Activated T-helper 9 cell treated with anti-CD3 and anti-CD28 coated beads, Interleukin-2, amount 50 U/mL, for 16 hours (primary cell): Measurements from ENCODE around the gene CCL15.
"Not testable (repeated sequence)": the region's sequence is repeated elsewhere in the genome, so short reads cannot be mapped to it uniquely, and the experiment has no call there.

Source experiments
- DNase-seq: peaks from one replicate; pipeline ENCODE4 v3.0.0-alpha.2; 2020; ENCODE audit warnings: low read depth

The CCL15 gene

GRCh38 chr17:36001110-36001771 is at the start of gene CCL15:
CCL15 (minus strand) TSS chr17:36001553; CDS start chr17:36001492, 61 bp downstream.
- no peak for DNase-seq

- no peak for DNase-seq
Measured at GRCh38 chr17:36049643-36050042, 48.3 kb upstream of the CCL15 start.

- no peak for DNase-seq
Measured at GRCh38 chr17:36048066-36048465, 46.7 kb upstream of the CCL15 start.

- DNase-seq: no peak
Measured at GRCh38 chr17:36036235-36036634, 34.9 kb upstream of the CCL15 start.

GRCh38 chr17:36034127-36034526 is 32.8 kb upstream of the CCL15 start:
- DNase-seq: no peak

- DNase-seq: no peak
Measured at GRCh38 chr17:36030956-36031355, 29.6 kb upstream of the CCL15 start.

- DNase-seq: no peak
Measured at GRCh38 chr17:36027761-36028160, 26.4 kb upstream of the CCL15 start.

GRCh38 chr17:36024106-36024869 is 22.9 kb upstream of the CCL15 start:
- no peak for DNase-seq

- no peak for DNase-seq
Measured at GRCh38 chr17:36019423-36019822, 18.1 kb upstream of the CCL15 start.

- DNase-seq: no peak
Measured at GRCh38 chr17:36017799-36018198, 16.4 kb upstream of the CCL15 start, which contains the start of gene CCL23. CCL23 (minus strand) TSS chr17:36017972; CDS start chr17:36017897, 75 bp downstream.

GRCh38 chr17:36016555-36016954 is 15.2 kb upstream of the CCL15 start:
- no peak for DNase-seq

GRCh38 chr17:36015895-36016294 is 14.5 kb upstream of the CCL15 start:
- DNase-seq: not testable (repeated sequence)

GRCh38 chr17:36014946-36015345 is 13.6 kb upstream of the CCL15 start:
- no peak for DNase-seq

GRCh38 chr17:36011201-36011600 is 9.8 kb upstream of the CCL15 start:
- DNase-seq: no peak

GRCh38 chr17:36008998-36009665 is 7.8 kb upstream of the CCL15 start:
- no peak for DNase-seq

GRCh38 chr17:36004594-36005108 is 3.3 kb upstream of the CCL15 start:
- DNase-seq: no peak

- no peak for DNase-seq
Measured at GRCh38 chr17:36002631-36003030, 1.3 kb upstream of the CCL15 start.

GRCh38 chr17:36001862-36002603 is 680 bp upstream of the CCL15 start:
- DNase-seq: no peak

- no peak for DNase-seq
Measured at GRCh38 chr17:36000732-36001109, 632 bp downstream of the CCL15 start.

- DNase-seq: no peak
Measured at GRCh38 chr17:35998756-35999155, 2.6 kb downstream of the CCL15 start.

GRCh38 chr17:35998018-35998545 is 3.3 kb downstream of the CCL15 start:
- no peak for DNase-seq

GRCh38 chr17:35995346-35995745 is 6.0 kb downstream of the CCL15 start:
- DNase-seq: not testable (repeated sequence)
